H1 (cell line): ENCODE measurements around the gene HJURP. TPM values are rescaled to one million over a fixed set of nuclear protein-coding genes. Genes with fewer than 3 reads are reported as not detected.

Source experiments
- CTCF ChIA-PET: fragments of 300-600 bp; sonication (Branson Sonifier 250); formaldehyde crosslinking; loops from one replicate; lab custom pipeline; 2021; ENCODE audit not compliant: partially characterized antibody; lab: Charles Lee
- POLR2A ChIA-PET: fragments of 300-600 bp; sonication (Branson Sonifier 250); formaldehyde crosslinking; loops from one replicate; lab custom pipeline; 2021; ENCODE audit warnings: inconsistent platforms; ENCODE audit not compliant: partially characterized antibody; lab: Charles Lee
- DNase-seq, 2 experiments: peaks; one replicate each; pipeline versions ENCODE4 v3.0.0 to v3.0.0-alpha.2; 2010 to 2022; ENCODE audit warnings: low spot score in 2 of 2, low read depth in 1 of 2, mixed read lengths in 1 of 2
- FAIRE-seq: peaks from 2 replicates; lab custom pipeline; 2011; peaks lifted over from hg19 to GRCh38; lab: Jason Lieb, UNC
- H2AFZ ChIP-seq: 2 replicates; pipeline ENCODE4 v1.8.1; 2012; ENCODE audit warnings: low read length, inconsistent platforms
- H2AK5ac ChIP-seq: 2 replicates; pipeline ENCODE4 v1.6.1; 2013; ENCODE audit warnings: low read depth, low read length
- H2BK120ac ChIP-seq: replicated peaks from 2 replicates; pipeline ENCODE3; 2013; ENCODE audit warnings: low read depth, low read length, inconsistent platforms
- H2BK12ac ChIP-seq: 2 replicates; pipeline ENCODE4 v1.6.1; 2013; ENCODE audit warnings: low read depth, low read length
- H2BK15ac ChIP-seq: 2 replicates; pipeline ENCODE4 v1.6.1; 2013; ENCODE audit warnings: low read length
- H2BK20ac ChIP-seq: 2 replicates; pipeline ENCODE4 v1.6.1; 2013; ENCODE audit warnings: low read length
- H2BK5ac ChIP-seq: 2 replicates; pipeline ENCODE4 v1.6.1; 2013; ENCODE audit warnings: low read depth, low read length
- H3K14ac ChIP-seq: 2 replicates; pipeline ENCODE4 v1.6.1; 2013; ENCODE audit warnings: inconsistent platforms; ENCODE audit not compliant: insufficient read length
- H3K18ac ChIP-seq: 2 replicates; pipeline ENCODE4 v1.6.1; 2013; ENCODE audit warnings: low read length; ENCODE audit errors: extremely low read depth
- H3K23ac ChIP-seq: 2 replicates; pipeline ENCODE4 v1.6.1; 2013; ENCODE audit warnings: inconsistent platforms; ENCODE audit not compliant: insufficient read length
- H3K23me2 ChIP-seq: 2 replicates; pipeline ENCODE4 v1.6.1; 2013; ENCODE audit warnings: low read depth, low read length
- H3K27ac ChIP-seq: 2 replicates; pipeline ENCODE4 v1.6.1; 2011; ENCODE audit warnings: low read depth, low read length, inconsistent platforms
- H3K27me3 ChIP-seq, 4 experiments: replicated peaks in 1 of 4; 1 replicate in 1 of 4; 2 replicates in 3 of 4; pipeline versions ENCODE4 v1.6.1 to v1.8.1; 2011 to 2013; ENCODE audit warnings: low read length in 3 of 4, mild to moderate bottlenecking in 3 of 4, inconsistent platforms in 2 of 4, mixed read lengths in 2 of 4, moderate library complexity in 1 of 4; ENCODE audit not compliant: control insufficient read depth in 3 of 4, insufficient read depth in 3 of 4; ENCODE audit errors: extremely low read depth in 1 of 4
- H3K36me3 ChIP-seq, 4 experiments: 2 replicates each; pipeline versions ENCODE4 v1.6.1 to v1.8.1; 2011 to 2013; ENCODE audit warnings: mild to moderate bottlenecking in 4 of 4, low read length in 3 of 4, moderate library complexity in 2 of 4, control low read depth in 1 of 4, inconsistent platforms in 1 of 4; ENCODE audit not compliant: insufficient read depth in 4 of 4, control insufficient read depth in 2 of 4
- H3K4ac ChIP-seq: replicated peaks from 2 replicates; pipeline ENCODE3; 2013; ENCODE audit warnings: low read length, low read depth, mixed read lengths, inconsistent platforms; ENCODE audit not compliant: insufficient read length
- H3K4me1 ChIP-seq, 4 experiments: replicated peaks in 1 of 4; 1 replicate in 1 of 4; 2 replicates in 3 of 4; pipeline versions ENCODE4 v1.6.1 to v1.8.1; 2011 to 2013; ENCODE audit warnings: low read length in 3 of 4, inconsistent platforms in 2 of 4, mixed read lengths in 1 of 4; ENCODE audit not compliant: insufficient read depth in 4 of 4, control insufficient read depth in 3 of 4
- H3K4me2 ChIP-seq, 2 experiments: 2 replicates each; pipeline versions ENCODE4 v1.6.1 to v1.8.1; 2011 to 2013; ENCODE audit warnings: low read depth in 2 of 2, low read length in 2 of 2, control low read depth in 1 of 2, inconsistent platforms in 1 of 2, mild to moderate bottlenecking in 1 of 2; ENCODE audit not compliant: insufficient read depth in 1 of 2
- H3K4me3 ChIP-seq, 4 experiments: fragments of 200-600, 300-600 bp in 1 of 4; sonication (generic), shearing (Covaris generic), sonication (Bioruptor Twin) in 1 of 4; 2 replicates each; pipeline versions ENCODE4 v1.5.1 to v1.8.1; 2011 to 2016; ENCODE audit warnings: low read length in 4 of 4, low read depth in 3 of 4, control low read depth in 2 of 4, inconsistent platforms in 2 of 4, mild to moderate bottlenecking in 2 of 4, mixed read lengths in 1 of 4, moderate library complexity in 1 of 4; ENCODE audit not compliant: insufficient read depth in 2 of 4; ENCODE audit errors: extremely low read depth in 1 of 4
- H3K56ac ChIP-seq: replicated peaks from 2 replicates; pipeline ENCODE3; 2013; ENCODE audit warnings: low read depth, mild to moderate bottlenecking, mixed read lengths, low read length, inconsistent platforms; ENCODE audit not compliant: insufficient read length
- H3K79me1 ChIP-seq: 2 replicates; pipeline ENCODE4 v1.6.1; 2013; ENCODE audit warnings: low read depth, low read length, control low read depth
- H3K79me2 ChIP-seq, 2 experiments: 2 replicates each; pipeline versions ENCODE4 v1.6.1 to v1.8.1; 2012 to 2013; ENCODE audit warnings: low read length in 2 of 2, mild to moderate bottlenecking in 2 of 2, inconsistent platforms in 1 of 2; ENCODE audit not compliant: insufficient read depth in 2 of 2, control insufficient read depth in 1 of 2
- H3K9ac ChIP-seq, 4 experiments: replicated peaks in 1 of 4; 1 replicate in 1 of 4; 2 replicates in 3 of 4; pipeline versions ENCODE4 v1.6.1 to v1.8.1; 2011 to 2013; ENCODE audit warnings: low read depth in 3 of 4, low read length in 3 of 4, control low read depth in 2 of 4, mild to moderate bottlenecking in 2 of 4, moderate library complexity in 2 of 4, inconsistent platforms in 1 of 4; ENCODE audit errors: extremely low read depth in 1 of 4
- H3K9me3 ChIP-seq, 2 experiments: 2 replicates each; pipeline versions ENCODE4 v1.6.1 to v1.8.1; 2012 to 2013; ENCODE audit warnings: mild to moderate bottlenecking in 2 of 2, moderate library complexity in 2 of 2, control low read depth in 1 of 2, inconsistent platforms in 1 of 2, low read depth in 1 of 2, low read length in 1 of 2, mixed read lengths in 1 of 2; ENCODE audit not compliant: insufficient read depth in 2 of 2
- H4K20me1 ChIP-seq, 2 experiments: replicated peaks in 1 of 2; 2 replicates each; pipeline versions ENCODE3 to v1.8.1; 2011 to 2013; ENCODE audit warnings: inconsistent platforms in 2 of 2, low read length in 2 of 2, mild to moderate bottlenecking in 1 of 2; ENCODE audit not compliant: insufficient read depth in 2 of 2, control insufficient read depth in 1 of 2
- H4K5ac ChIP-seq: 2 replicates; pipeline ENCODE4 v1.6.1; 2013; ENCODE audit warnings: low read length, low read depth, mixed read lengths, inconsistent platforms; ENCODE audit not compliant: insufficient read length
- H4K8ac ChIP-seq: 2 replicates; pipeline ENCODE4 v1.8.0; 2013; ENCODE audit warnings: mild to moderate bottlenecking, moderate library complexity, low read length, inconsistent platforms; ENCODE audit not compliant: insufficient read depth; ENCODE audit errors: extremely low read depth
- H4K91ac ChIP-seq: replicated peaks from 2 replicates; pipeline ENCODE3; 2013; ENCODE audit warnings: low read length, mixed read lengths, inconsistent platforms; ENCODE audit not compliant: insufficient read length
- CBX5 ChIP-seq: fragments of 300-800, 300-1000 bp; sonication (generic); IDR thresholded peaks from 2 replicates; pipeline ENCODE4 v1.7.1; 2016; ENCODE audit warnings: antibody characterized with exemption, low read length, low read depth
- CBX8 ChIP-seq: fragments of 300-800, 300-1000 bp; sonication (generic); IDR thresholded peaks from 2 replicates; pipeline ENCODE4 v1.7.1; 2016; ENCODE audit warnings: low read depth, low read length, borderline replicate concordance
- EGR1 ChIP-seq: IDR thresholded peaks from 2 replicates; pipeline ENCODE4 v1.6.1; 2011; ENCODE audit warnings: low read depth, low read length, borderline replicate concordance
- FOSL1 ChIP-seq: IDR thresholded peaks from 2 replicates; pipeline ENCODE4 v1.6.1; 2011; ENCODE audit warnings: mild to moderate bottlenecking, low read depth, low read length, moderate library complexity; ENCODE audit not compliant: insufficient read depth
- GTF2F1 ChIP-seq: IDR thresholded peaks from 2 replicates; pipeline ENCODE4 v1.6.1; 2012; ENCODE audit warnings: low read depth, low read length, improper control_type of control experiment, borderline replicate concordance
- HDAC2 ChIP-seq, 2 experiments: fragments of 300-600 bp in 1 of 2; sonication (generic) in 1 of 2; IDR thresholded peaks; 2 replicates each; pipeline ENCODE4 v1.6.1; 2011 to 2012; ENCODE audit warnings: low read depth in 2 of 2, low read length in 2 of 2, mild to moderate bottlenecking in 2 of 2, moderate library complexity in 2 of 2, borderline replicate concordance in 1 of 2, inconsistent platforms in 1 of 2
- KDM1A ChIP-seq: fragments of 200-600, 300-600 bp; sonication (generic); IDR thresholded peaks from 2 replicates; pipeline ENCODE4 v1.7.1; 2016; ENCODE audit warnings: mild to moderate bottlenecking, low read length, borderline replicate concordance
- KDM5A ChIP-seq: fragments of 200-600 bp; IDR thresholded peaks from 2 replicates; pipeline ENCODE4 v1.7.1; 2012; ENCODE audit warnings: mild to moderate bottlenecking, low read length, inconsistent platforms, mixed read lengths
- RAD21 ChIP-seq, 2 experiments: IDR thresholded peaks in 1 of 2; conservative IDR thresholded peaks in 1 of 2; 2 replicates each; pipeline ENCODE4 v1.6.1; 2011; ENCODE audit warnings: low read depth in 2 of 2, low read length in 2 of 2, improper control_type of control experiment in 1 of 2, inconsistent platforms in 1 of 2, mild to moderate bottlenecking in 1 of 2, moderate library complexity in 1 of 2
- SIRT6 ChIP-seq: IDR thresholded peaks from one replicate; pipeline ENCODE4 v1.7.1; 2012; ENCODE audit warnings: low read length, inconsistent platforms
- SRF ChIP-seq: IDR thresholded peaks from 2 replicates; pipeline ENCODE4 v1.6.1; 2011; ENCODE audit warnings: mild to moderate bottlenecking, low read depth, low read length, moderate library complexity
- SUZ12 ChIP-seq: fragments of 200-600 bp; sonication (generic); IDR thresholded peaks from 2 replicates; pipeline ENCODE4 v1.6.1; 2012; ENCODE audit warnings: mild to moderate bottlenecking, inconsistent platforms, low read length, moderate library complexity, mixed read lengths
- YY1 ChIP-seq: IDR thresholded peaks from 2 replicates; pipeline ENCODE4 v1.6.1; 2011; ENCODE audit warnings: low read depth, mild to moderate bottlenecking, low read length
- WGBS, 2 experiments: shearing (Covaris generic) in 1 of 2; methylation state at CpG; one replicate each; pipeline versions ENCODE4 v1.1.6 to v1.1.7; 2013 to 2015; ENCODE audit warnings: low lambda C conversion rate in 2 of 2, mixed read lengths in 2 of 2, inconsistent platforms in 1 of 2, low coverage in 1 of 2, missing lambda C conversion rate in 1 of 2; ENCODE audit not compliant: insufficient replicate concordance in 2 of 2, insufficient coverage in 1 of 2, insufficient read length in 1 of 2; ENCODE audit errors: extremely low coverage in 1 of 2, missing lambda C conversion rate in 1 of 2; 5-methylcytosine and 5-hydroxymethylcytosine counted together
- polyA plus RNA-seq, 7 experiments: library from polyadenylated mRNA; depleted of rRNA in 3 of 7; stranded (reverse) in 5 of 7; unstranded in 2 of 7; fragments of >200 nt in 5 of 7; fragments of 200-250 nt in 2 of 7; gene quantifications; 1 replicate in 5 of 7; 2 replicates in 1 of 7; 4 replicates in 1 of 7; pipeline versions ENCODE4 v1.2.1 to v1.2.3, GENCODE V29; 2011 to 2013; ENCODE audit warnings: missing spikeins in 2 of 7, mixed read lengths in 2 of 7
- total RNA-seq: library from RNA; stranded (reverse); fragmentation: NEBNext Ultra II Directional; extraction: Animal tissue kit (Norgen Biotek cat#: 25700); gene quantifications from 2 replicates; pipeline ENCODE4 v1.2.1, GENCODE V29; 2021
- TF ChIP-seq, protein P1 (sequence below): IDR thresholded peaks from 2 replicates; pipeline ENCODE4 v1.6.1; 2011; ENCODE audit warnings: low read depth, mild to moderate bottlenecking, low read length; ENCODE audit not compliant: insufficient read depth

The HJURP gene
- total and polyA plus RNA-seq, 2 of the 8 experiments (the other 6 are each of a cell fraction or from before 2014, with no cell fraction given), result 49.3 to 60.5 TPM

- WGBS, 2 experiments, result 95% methylated on average over 8 of the region's 8 CpGs; no CpG with 5 or more reads in 1 of the 2 experiments
- Histone ChIP-seq H3K36me3 (no peaks in the 10 kb centered on the region), H3K4me1 (no peaks in the 10 kb centered on the region), H3K27ac (no peak overlapping the region), H2AFZ (no peak overlapping the region), H4K20me1 (no peaks in the 10 kb centered on the region), H3K4ac (no peak overlapping the region), H3K4me3 (no peak overlapping the region), H2BK5ac (no peak overlapping the region), H3K79me2 (no peaks in the 10 kb centered on the region), H4K91ac (no peak overlapping the region), H3K79me1 (no peaks in the 10 kb centered on the region), H3K9me3 (no peaks in the 10 kb centered on the region), H4K8ac (no peak overlapping the region), H2BK120ac (no peak overlapping the region), H2BK15ac (no peak overlapping the region), H2BK20ac (no peak overlapping the region), H3K9ac (no peak overlapping the region), H3K18ac (no peak overlapping the region), H3K4me2 (no peak overlapping the region), H3K27me3 (no peaks in the 10 kb centered on the region), H3K56ac (no peak overlapping the region), H2AK5ac (no peak overlapping the region), H2BK12ac (no peak overlapping the region), H3K23me2 (no peaks in the 10 kb centered on the region), H3K23ac (no peak overlapping the region), H4K5ac (no peak overlapping the region), H3K14ac (no peak overlapping the region)
- FAIRE-seq, result no peak
- DNase-seq, result no peak
- ChIA-PET CTCF (interaction anchor here (2.0 kb wide), 1 partner anchor 373 kb away, joined by 6 read pairs; no protein-coding TSS in a partner anchor), POLR2A (no interaction called here)
- TF ChIP-seq YY1 (no peak), RAD21 (IDR thresholded peaks at IDR 0.05 in 1 of 2, conservative IDR thresholded peaks at IDR 0.05 in 1 of 2; ENCODE audit: low read depth in 2 of 2, low read length in 2 of 2) (no peak), SIRT6 (no peak), KDM5A (no peak), FOSL1 (no peak), SUZ12 (no peak), CBX8 (no peak), KDM1A (no peak), SRF (no peak), CBX5 (no peak), GTF2F1 (no peak), EGR1 (no peak), HDAC2 (IDR thresholded peaks at IDR 0.05; ENCODE audit: borderline replicate concordance in 1 of 2, low read depth in 2 of 2, low read length in 2 of 2) (no peak)
- TF ChIP-seq, protein P1, sequence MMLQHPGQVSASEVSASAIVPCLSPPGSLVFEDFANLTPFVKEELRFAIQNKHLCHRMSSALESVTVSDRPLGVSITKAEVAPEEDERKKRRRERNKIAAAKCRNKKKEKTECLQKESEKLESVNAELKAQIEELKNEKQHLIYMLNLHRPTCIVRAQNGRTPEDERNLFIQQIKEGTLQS, result no peak
Observed at GRCh38 chr2:233821709-233822100, 32.6 kb downstream of the HJURP start.
